LNCAP (cell line): ENCODE measurements around the gene CROT.

Experiments
- CTCF ChIP-seq: fragments of 450-650 bp; IDR thresholded peaks from 2 replicates; pipeline ENCODE4 v1.5.1; 2017; ENCODE audit warnings: mild to moderate bottlenecking

The CROT gene

GRCh38 chr7:87404674-87405073 is 59.2 kb downstream of the CROT start:
- TF ChIP-seq CTCF = no peak

GRCh38 chr7:87411186-87411585 is 65.7 kb downstream of the CROT start:
- TF ChIP-seq CTCF = no peak

GRCh38 chr7:87413029-87413428 is 67.6 kb downstream of the CROT start:
- TF ChIP-seq CTCF = no peak

- TF ChIP-seq CTCF = no peak
Measured at GRCh38 chr7:87413951-87414793, 68.7 kb downstream of the CROT start.

- no peak for TF ChIP-seq CTCF
Measured at GRCh38 chr7:87414794-87415188, 69.3 kb downstream of the CROT start.

GRCh38 chr7:87416682-87417587 is 71.5 kb downstream of the CROT start:
- peak; percentile 65 for TF ChIP-seq CTCF

GRCh38 chr7:87420173-87420572 is 74.7 kb downstream of the CROT start:
- TF ChIP-seq CTCF = no peak
